LNCaP clone FGC (cell line): ENCODE results near the gene TMEM139.

ENCODE experiments used
- DNase-seq: peaks from one replicate; pipeline ENCODE4 v3.0.0-alpha.2; 2011; ENCODE audit warnings: low read depth
- H3K4me3 ChIP-seq: 2 replicates; pipeline ENCODE4 v1.5.1; 2011; ENCODE audit warnings: mild to moderate bottlenecking, low read depth, low read length, control low read depth
- TF ChIP-seq, protein P1 (sequence below): IDR thresholded peaks from 2 replicates; pipeline ENCODE4 v1.5.1; 2012; ENCODE audit warnings: mild to moderate bottlenecking; ENCODE audit not compliant: control insufficient read depth, insufficient read depth; ENCODE audit errors: extremely low read depth

The TMEM139 gene

GRCh38 chr7:143248761-143249354 lies 35.9 kb upstream of the TMEM139 start:
- no peak overlapping the region for H3K4me3 ChIP-seq
- TF ChIP-seq, protein P1, sequence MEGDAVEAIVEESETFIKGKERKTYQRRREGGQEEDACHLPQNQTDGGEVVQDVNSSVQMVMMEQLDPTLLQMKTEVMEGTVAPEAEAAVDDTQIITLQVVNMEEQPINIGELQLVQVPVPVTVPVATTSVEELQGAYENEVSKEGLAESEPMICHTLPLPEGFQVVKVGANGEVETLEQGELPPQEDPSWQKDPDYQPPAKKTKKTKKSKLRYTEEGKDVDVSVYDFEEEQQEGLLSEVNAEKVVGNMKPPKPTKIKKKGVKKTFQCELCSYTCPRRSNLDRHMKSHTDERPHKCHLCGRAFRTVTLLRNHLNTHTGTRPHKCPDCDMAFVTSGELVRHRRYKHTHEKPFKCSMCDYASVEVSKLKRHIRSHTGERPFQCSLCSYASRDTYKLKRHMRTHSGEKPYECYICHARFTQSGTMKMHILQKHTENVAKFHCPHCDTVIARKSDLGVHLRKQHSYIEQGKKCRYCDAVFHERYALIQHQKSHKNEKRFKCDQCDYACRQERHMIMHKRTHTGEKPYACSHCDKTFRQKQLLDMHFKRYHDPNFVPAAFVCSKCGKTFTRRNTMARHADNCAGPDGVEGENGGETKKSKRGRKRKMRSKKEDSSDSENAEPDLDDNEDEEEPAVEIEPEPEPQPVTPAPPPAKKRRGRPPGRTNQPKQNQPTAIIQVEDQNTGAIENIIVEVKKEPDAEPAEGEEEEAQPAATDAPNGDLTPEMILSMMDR, result no peak
- DNase-seq, result no peak

DNA sequence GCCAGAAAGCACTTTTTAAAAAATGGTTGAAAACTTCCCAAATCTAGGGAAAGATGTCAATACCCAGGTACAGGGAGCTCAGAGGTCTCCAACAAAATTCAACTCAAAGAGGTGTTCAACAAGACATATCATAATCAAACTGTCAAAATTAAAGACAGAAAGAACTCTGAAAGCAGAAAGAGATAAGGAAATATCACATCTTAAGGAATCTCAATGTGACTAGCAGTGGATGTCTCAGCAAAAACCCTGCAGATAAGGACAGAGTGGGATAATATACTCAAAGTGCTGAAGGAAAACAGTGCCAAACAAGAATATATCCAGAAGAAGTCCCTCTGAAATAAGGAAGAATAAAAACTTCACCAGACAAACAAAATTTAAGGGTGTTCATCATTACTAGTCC lies 34.6 kb upstream of the TMEM139 start:
- TF ChIP-seq, protein P1, result no peak
- H3K4me3 ChIP-seq, result no peak overlapping the region
- no peak for DNase-seq

DNA sequence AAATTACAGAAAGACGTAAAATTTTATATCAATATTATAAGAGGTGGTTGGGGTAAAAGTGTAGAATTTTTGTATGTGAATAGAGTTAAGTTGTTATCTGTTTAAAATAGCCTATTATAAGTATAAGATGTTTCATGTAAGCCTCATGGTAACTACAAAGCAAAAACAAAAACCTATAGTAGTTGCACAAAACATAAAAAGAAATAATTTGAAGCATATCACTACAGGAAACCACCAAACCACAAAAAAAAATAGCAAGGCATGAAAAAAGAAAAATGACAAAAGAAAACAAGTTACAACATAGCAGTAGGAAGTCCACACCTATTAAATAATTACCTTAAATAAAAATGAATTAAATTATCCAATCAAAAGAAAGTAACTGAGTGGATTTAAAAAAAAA lies 33.9 kb upstream of the TMEM139 start:
- TF ChIP-seq, protein P1, result no peak
- H3K4me3 ChIP-seq, result no peak overlapping the region
- no peak for DNase-seq

DNA sequence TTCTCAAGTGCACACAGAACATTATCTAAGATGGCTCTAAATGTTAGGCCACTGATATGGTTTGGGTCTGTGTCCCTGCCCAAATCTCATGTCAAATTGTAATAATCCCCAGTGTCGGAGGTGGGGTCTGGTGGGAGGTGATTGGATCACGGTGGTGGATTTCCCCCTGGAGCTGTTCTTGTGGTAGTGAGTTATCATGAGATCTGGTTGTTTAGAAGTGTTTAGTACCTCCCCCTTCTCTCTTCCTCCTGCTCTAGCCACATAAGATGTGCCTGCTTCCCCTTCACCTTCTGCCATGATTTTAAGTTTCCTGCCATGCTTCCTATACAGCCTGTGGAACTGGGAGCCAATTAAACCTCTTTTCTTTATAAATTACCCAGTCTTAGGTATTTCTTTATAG lies 32.8 kb upstream of the TMEM139 start:
- no peak for DNase-seq
- TF ChIP-seq, protein P1, result no peak
- H3K4me3 ChIP-seq, result no peak overlapping the region

DNA sequence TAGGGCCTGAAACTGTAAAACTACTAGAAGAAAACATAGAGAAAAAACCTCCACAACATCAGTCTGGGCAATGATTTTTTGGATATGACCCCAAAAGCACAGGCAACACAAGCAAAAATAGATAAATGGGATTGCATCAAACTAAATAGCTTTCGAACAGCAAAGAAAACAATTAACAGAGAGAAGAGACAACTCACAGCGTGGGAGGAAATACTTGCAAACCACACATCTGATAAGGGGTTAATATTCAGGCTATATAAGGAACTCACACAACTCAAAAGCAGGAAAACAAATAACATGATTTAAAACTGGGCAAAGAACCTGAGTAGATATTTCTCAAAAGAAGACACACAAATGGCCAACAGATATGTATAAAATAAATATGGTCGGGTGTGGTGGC lies 29.2 kb upstream of the TMEM139 start:
- TF ChIP-seq, protein P1, result no peak
- DNase-seq, result no peak
- no peak overlapping the region for H3K4me3 ChIP-seq

- no peak overlapping the region for H3K4me3 ChIP-seq
- TF ChIP-seq, protein P1, result no peak
- no peak for DNase-seq
Observed at GRCh38 chr7:143256325-143256724, 28.4 kb upstream of the TMEM139 start.

GRCh38 chr7:143256932-143257331 lies 27.8 kb upstream of the TMEM139 start:
- no peak overlapping the region for H3K4me3 ChIP-seq
- TF ChIP-seq, protein P1, result no peak
- DNase-seq, result no peak
